GM23338 (cell line): ENCODE data around the gene UBXN7. TPM values are rescaled to one million over a fixed set of nuclear protein-coding genes. Genes with fewer than 3 reads are reported as not detected.

Source experiments
- ATAC-seq: fragments of 200-7000 bp; cut with Tn5 transposase; 3 replicates; pipeline ENCODE4 v1.9.1; 2020
- DNase-seq: peaks from one replicate; pipeline ENCODE4 v3.0.0-alpha.2; 2015; ENCODE audit warnings: low spot score
- H2AFZ ChIP-seq: fragments of 200-600 bp; sonication (generic); 2 replicates; pipeline ENCODE4 v1.8.0; 2016; ENCODE audit warnings: antibody characterized with exemption, mild to moderate bottlenecking, moderate library complexity
- H3F3A ChIP-seq: fragments of 200-600 bp; sonication (generic); replicated peaks from 2 replicates; pipeline ENCODE4 v1.8.0; 2017; ENCODE audit warnings: antibody characterized with exemption, mixed run types, low read depth
- H3K27ac ChIP-seq: fragments of 200-600 bp; sonication (generic); 2 replicates; pipeline ENCODE4 v1.6.1; 2016; ENCODE audit warnings: low read depth
- H3K27me3 ChIP-seq: fragments of 200-600 bp; sonication (generic); 2 replicates; pipeline ENCODE4 v1.8.0; 2016; ENCODE audit warnings: mild to moderate bottlenecking, mixed run types, moderate library complexity; ENCODE audit not compliant: insufficient read depth
- H3K36me3 ChIP-seq: fragments of 200-600 bp; sonication (generic); 2 replicates; pipeline ENCODE4 v1.8.0; 2016; ENCODE audit warnings: mild to moderate bottlenecking; ENCODE audit not compliant: insufficient read depth
- H3K4me1 ChIP-seq: fragments of 200-600 bp; sonication (generic); 2 replicates; pipeline ENCODE4 v1.8.0; 2016; ENCODE audit warnings: mild to moderate bottlenecking, moderate library complexity; ENCODE audit not compliant: insufficient read depth
- H3K4me2 ChIP-seq: fragments of 200-600 bp; sonication (generic); 2 replicates; pipeline ENCODE4 v1.7.1; 2017; ENCODE audit warnings: mixed run types
- H3K4me3 ChIP-seq: fragments of 200-600 bp; sonication (generic); 2 replicates; pipeline ENCODE4 v1.6.1; 2016; ENCODE audit warnings: mixed run types
- H3K79me2 ChIP-seq: fragments of 200-600 bp; sonication (generic); replicated peaks from 2 replicates; pipeline ENCODE4 v1.8.0; 2017; ENCODE audit warnings: mild to moderate bottlenecking; ENCODE audit not compliant: insufficient read depth
- H3K9me2 ChIP-seq: fragments of 200-600 bp; sonication (generic); 2 replicates; pipeline ENCODE4 v1.8.0; 2017; ENCODE audit not compliant: insufficient read depth
- H4K20me1 ChIP-seq: fragments of 200-600 bp; sonication (generic); replicated peaks from 2 replicates; pipeline ENCODE4 v1.8.0; 2017; ENCODE audit warnings: mild to moderate bottlenecking; ENCODE audit not compliant: insufficient read depth
- H3K27ac Mint-ChIP-seq: 2 replicates; pipeline ENCODE4 v1.8.0; 2020; ENCODE audit warnings: inconsistent platforms, mild to moderate bottlenecking, moderate library complexity, mixed read lengths
- H3K27me3 Mint-ChIP-seq: 3 replicates; pipeline ENCODE4 v1.8.0; 2022; ENCODE audit warnings: low read depth, mild to moderate bottlenecking, moderate library complexity, mixed read lengths, inconsistent platforms; ENCODE audit not compliant: insufficient read depth, poor library complexity
- H3K36me3 Mint-ChIP-seq: 3 replicates; pipeline ENCODE4 v1.8.0; 2021; ENCODE audit warnings: low read depth, mild to moderate bottlenecking, inconsistent platforms, moderate library complexity, mixed read lengths
- H3K4me1 Mint-ChIP-seq: 3 replicates; pipeline ENCODE4 v1.8.0; 2020; ENCODE audit warnings: mild to moderate bottlenecking, inconsistent platforms, mixed read lengths
- H3K4me3 Mint-ChIP-seq: 3 replicates; pipeline ENCODE4 v1.8.0; 2021; ENCODE audit warnings: moderate library complexity, mild to moderate bottlenecking, inconsistent platforms, mixed read lengths
- H3K9me3 Mint-ChIP-seq: 3 replicates; pipeline ENCODE4 v1.8.0; 2020; ENCODE audit warnings: moderate library complexity, mild to moderate bottlenecking, inconsistent platforms, mixed read lengths
- CREB1 ChIP-seq: fragments of 250-450 bp; sonication (Bioruptor Pico); IDR thresholded peaks from 2 replicates; pipeline ENCODE4 v1.5.0; 2020; ENCODE audit warnings: low read depth, mild to moderate bottlenecking, moderate library complexity
- CTCF ChIP-seq, 2 experiments: fragments of 200-600 bp in 1 of 2; sonication (generic) in 1 of 2; conservative IDR thresholded peaks; 2 replicates each; pipeline versions ENCODE4 v1.5.1 to v1.6.1; 2016 to 2017; ENCODE audit warnings: antibody characterized with exemption in 2 of 2, low read depth in 2 of 2, mild to moderate bottlenecking in 2 of 2, moderate library complexity in 1 of 2
- EZH2 ChIP-seq: fragments of 200-600 bp; sonication (generic); IDR thresholded peaks from one replicate; pipeline ENCODE4 v1.8.0; 2017; ENCODE audit warnings: antibody characterized with exemption, mild to moderate bottlenecking, low read depth; ENCODE audit not compliant: unreplicated experiment
- POLR2AphosphoS5 ChIP-seq: IDR thresholded peaks from 2 replicates; pipeline ENCODE4 v1.6.1; 2016; ENCODE audit warnings: antibody characterized with exemption, low read depth
- polyA plus RNA-seq: library from polyadenylated mRNA; unstranded; fragments of >200 nt; fragmentation: Nextera tagmentation; extraction: Ambion mirVana; gene quantifications from 2 replicates; pipeline ENCODE4 v1.2.1, GENCODE V29; 2016
- total RNA-seq: library from RNA; depleted of rRNA; stranded (reverse); fragments of >200 nt; shearing (Covaris generic); gene quantifications from 2 replicates; pipeline ENCODE4 v1.2.3, GENCODE V29; 2014
- TF ChIP-seq, protein P1 (sequence below): IDR thresholded peaks from 2 replicates; pipeline ENCODE4 v1.6.1; 2016; ENCODE audit warnings: antibody characterized with exemption

The UBXN7 gene
- total and polyA plus RNA-seq, 2 experiments from 2014 or later = 37.9 to 46.2 TPM

GRCh38 chr3:196444500-196444894 is 12.3 kb upstream of the UBXN7 start:
- no peak overlapping the region for H3K27ac ChIP-seq
- DNase-seq = no peak
- no peaks in the 10 kb centered on the region for H3K27me3 ChIP-seq
- H3K4me1 ChIP-seq = no peaks in the 10 kb centered on the region
- no peak overlapping the region for H2AFZ ChIP-seq
- H3K9me2 ChIP-seq = no peaks in the 10 kb centered on the region
- no peak overlapping the region for H3K4me2 ChIP-seq
- H4K20me1 ChIP-seq = no peaks in the 10 kb centered on the region
- Mint-ChIP-seq H3K36me3 (no peaks in the 10 kb centered on the region), H3K27ac (no peak overlapping the region), H3K4me3 (no peak overlapping the region), H3K9me3 (no peaks in the 10 kb centered on the region), H3K27me3 (peaks cover 10% of the 10 kb centered on the region), H3K4me1 (peaks cover 3% of the 10 kb centered on the region; the same call in 1 of the 3 replicates)
- no peak for TF ChIP-seq CREB1 (CRISPR knock-in tag)
- no peak for TF ChIP-seq CTCF (conservative IDR thresholded peaks at IDR 0.05; ENCODE audit: low read depth in 2 of 2)
- TF ChIP-seq, protein P1, sequence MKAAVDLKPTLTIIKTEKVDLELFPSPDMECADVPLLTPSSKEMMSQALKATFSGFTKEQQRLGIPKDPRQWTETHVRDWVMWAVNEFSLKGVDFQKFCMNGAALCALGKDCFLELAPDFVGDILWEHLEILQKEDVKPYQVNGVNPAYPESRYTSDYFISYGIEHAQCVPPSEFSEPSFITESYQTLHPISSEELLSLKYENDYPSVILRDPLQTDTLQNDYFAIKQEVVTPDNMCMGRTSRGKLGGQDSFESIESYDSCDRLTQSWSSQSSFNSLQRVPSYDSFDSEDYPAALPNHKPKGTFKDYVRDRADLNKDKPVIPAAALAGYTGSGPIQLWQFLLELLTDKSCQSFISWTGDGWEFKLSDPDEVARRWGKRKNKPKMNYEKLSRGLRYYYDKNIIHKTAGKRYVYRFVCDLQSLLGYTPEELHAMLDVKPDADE = no peak
- no peak for TF ChIP-seq POLR2AphosphoS5
- no peaks in the 10 kb centered on the region for H3K36me3 ChIP-seq
- no peak for ATAC-seq
- H3K4me3 ChIP-seq = no peak overlapping the region
- H3F3A ChIP-seq = no peaks in the 10 kb centered on the region
- no peaks in the 10 kb centered on the region for H3K79me2 ChIP-seq

- Mint-ChIP-seq H3K36me3 (no peaks in the 10 kb centered on the region), H3K4me3 (no peak overlapping the region), H3K9me3 (no peaks in the 10 kb centered on the region), H3K4me1 (peaks cover 3% of the 10 kb centered on the region; the same call in 1 of the 3 replicates), H3K27ac (no peak overlapping the region), H3K27me3 (peaks cover 13% of the 10 kb centered on the region)
- H3F3A ChIP-seq = no peaks in the 10 kb centered on the region
- no peaks in the 10 kb centered on the region for H3K27me3 ChIP-seq
- H3K4me3 ChIP-seq = no peak overlapping the region
- H3K36me3 ChIP-seq = no peaks in the 10 kb centered on the region
- no peaks in the 10 kb centered on the region for H3K79me2 ChIP-seq
- H3K4me2 ChIP-seq = no peak overlapping the region
- no peak overlapping the region for H3K27ac ChIP-seq
- peak; percentile 41 for ATAC-seq
- H4K20me1 ChIP-seq = no peaks in the 10 kb centered on the region
- no peaks in the 10 kb centered on the region for H3K9me2 ChIP-seq
- 0 out of 2 replicates have a peak overlapping the region, but pooled peaks have one; percentile 2 for H2AFZ ChIP-seq
- DNase-seq = no peak
- no peaks in the 10 kb centered on the region for H3K4me1 ChIP-seq
- no peak for TF ChIP-seq EZH2
Observed at GRCh38 chr3:196440696-196441095, 8.5 kb upstream of the UBXN7 start.

- Mint-ChIP-seq H3K36me3 (no peaks in the 10 kb centered on the region), H3K4me3 (no peak overlapping the region), H3K4me1 (peaks cover 3% of the 10 kb centered on the region; the same call in 1 of the 3 replicates), H3K9me3 (no peaks in the 10 kb centered on the region), H3K27me3 (peaks cover 9% of the 10 kb centered on the region), H3K27ac (no peak overlapping the region)
- no peaks in the 10 kb centered on the region for H3K79me2 ChIP-seq
- H3F3A ChIP-seq = no peaks in the 10 kb centered on the region
- H3K4me2 ChIP-seq = no peak overlapping the region
- H4K20me1 ChIP-seq = no peaks in the 10 kb centered on the region
- H3K4me3 ChIP-seq = no peak overlapping the region
- no peaks in the 10 kb centered on the region for H3K27me3 ChIP-seq
- DNase-seq (no peak), ATAC-seq (no peak)
- H3K27ac ChIP-seq = 0 out of 2 replicates have a peak overlapping the region, but pooled peaks have one; percentile 26
- H3K9me2 ChIP-seq = no peaks in the 10 kb centered on the region
- H2AFZ ChIP-seq = no peak overlapping the region
- no peaks in the 10 kb centered on the region for H3K36me3 ChIP-seq
- no peaks in the 10 kb centered on the region for H3K4me1 ChIP-seq
- TF ChIP-seq, protein P1 = no peak
Observed at GRCh38 chr3:196440041-196440537, 7.9 kb upstream of the UBXN7 start.
